Stomach smooth muscle (tissue), 2 donors: ENCODE measurements around the gene ZMIZ1.

Source experiments
- H3K27ac ChIP-seq: one replicate; pipeline ENCODE4 v1.7.0; 2013; ENCODE audit warnings: mild to moderate bottlenecking, low read length, inconsistent platforms
- H3K27me3 ChIP-seq, 2 donors: one replicate each; pipeline ENCODE4 v1.7.0; 2013; ENCODE audit warnings: low read length in 2 of 2; ENCODE audit not compliant: insufficient read depth in 2 of 2, control insufficient read depth in 1 of 2
- H3K36me3 ChIP-seq, 2 donors: one replicate each; pipeline ENCODE4 v1.7.0; 2013; ENCODE audit warnings: low read length in 2 of 2; ENCODE audit not compliant: control insufficient read depth in 2 of 2, insufficient read depth in 2 of 2
- H3K4me1 ChIP-seq: one replicate; pipeline ENCODE4 v1.7.0; 2013; ENCODE audit warnings: low read length; ENCODE audit not compliant: control insufficient read depth, insufficient read depth
- H3K4me3 ChIP-seq, 2 donors: one replicate each; pipeline ENCODE4 v1.7.0; 2013; ENCODE audit warnings: low read length in 2 of 2
- H3K9ac ChIP-seq, 2 donors: one replicate each; pipeline ENCODE4 v1.7.0; 2013; ENCODE audit warnings: low read length in 2 of 2, mild to moderate bottlenecking in 1 of 2
- H3K9me3 ChIP-seq, 2 donors: one replicate each; pipeline ENCODE4 v1.7.0; 2013; ENCODE audit warnings: low read length in 2 of 2; ENCODE audit not compliant: control insufficient read depth in 2 of 2
- donor health status: healthy.
- donor health status: Pancreatic carcinoma.

The ZMIZ1 gene

DNA sequence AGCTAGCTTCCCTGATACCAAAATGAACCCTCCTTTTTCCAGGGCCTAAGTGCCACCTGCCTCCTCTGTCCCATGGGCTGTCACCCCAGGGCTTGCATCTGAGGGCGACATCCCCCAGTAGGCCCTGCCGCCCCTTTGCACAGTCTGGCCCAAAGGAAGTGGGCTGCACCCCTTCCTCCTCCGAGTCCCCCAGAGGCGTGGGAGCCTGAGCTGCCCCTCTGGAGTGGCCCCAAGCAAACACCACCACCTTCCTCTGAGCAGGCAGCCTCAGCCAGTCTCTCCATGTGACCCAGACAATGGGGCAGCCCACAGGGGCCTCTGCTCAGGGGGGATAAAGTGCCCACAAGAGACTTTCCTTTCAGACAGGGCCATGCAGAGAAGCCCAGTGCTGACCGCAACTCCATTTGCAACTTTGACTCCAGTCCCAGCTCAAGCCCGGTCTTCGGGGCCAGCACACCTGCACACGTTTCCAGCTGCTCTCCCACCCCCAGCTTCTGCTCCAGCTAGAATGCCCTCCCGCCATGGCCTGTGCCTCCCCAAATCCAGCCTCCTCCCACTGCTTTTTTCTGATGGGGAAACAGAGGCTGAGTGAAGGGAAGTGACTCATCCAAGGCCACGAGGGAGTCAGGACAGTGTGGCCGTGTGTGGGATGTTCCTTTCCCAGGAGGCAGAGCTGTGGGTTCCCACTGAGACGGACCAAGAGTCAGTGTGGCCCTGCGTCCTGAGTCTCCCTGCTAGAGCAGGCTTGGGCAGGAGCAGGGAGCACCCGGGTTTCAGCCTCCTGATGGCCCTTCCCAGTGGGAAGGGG lies 111.9 kb downstream of the ZMIZ1 start:
- Histone ChIP-seq H3K36me3 (no peaks in the 10 kb centered on the region), H3K4me1 (peaks cover 99% of the 10 kb centered on the region), H3K9me3 (no peaks in the 10 kb centered on the region), H3K27me3 (no peaks in the 10 kb centered on the region), H3K9ac (no peak overlapping the region), H3K4me3 (no peak overlapping the region), H3K27ac (peak overlapping the region; percentile 24)

DNA sequence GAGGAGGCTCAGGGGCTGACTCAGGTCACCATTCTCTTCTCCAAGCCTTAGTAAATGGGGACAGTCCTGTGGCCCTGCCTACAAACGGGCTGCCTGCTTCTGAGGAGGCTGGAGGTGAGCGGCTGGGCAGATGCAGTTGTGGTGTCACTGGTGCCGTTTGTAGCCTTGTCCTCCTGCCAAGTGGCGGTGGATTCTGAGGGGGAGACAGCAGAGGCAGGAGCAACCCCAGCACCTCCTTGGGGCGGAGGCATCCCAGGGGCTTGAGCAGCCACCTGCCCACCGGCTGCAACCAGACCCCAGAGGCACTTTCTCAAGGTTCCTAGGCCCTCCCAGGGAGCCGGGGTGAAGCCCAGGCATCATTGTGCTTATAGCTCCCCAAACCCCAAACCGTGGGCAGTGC lies 112.5 kb downstream of the ZMIZ1 start:
- Histone ChIP-seq H3K4me1 (peaks cover 99% of the 10 kb centered on the region), H3K27ac (peak overlapping the region; percentile 24), H3K9ac (no peak overlapping the region), H3K4me3 (no peak overlapping the region), H3K9me3 (no peaks in the 10 kb centered on the region), H3K27me3 (no peaks in the 10 kb centered on the region), H3K36me3 (no peaks in the 10 kb centered on the region)

DNA sequence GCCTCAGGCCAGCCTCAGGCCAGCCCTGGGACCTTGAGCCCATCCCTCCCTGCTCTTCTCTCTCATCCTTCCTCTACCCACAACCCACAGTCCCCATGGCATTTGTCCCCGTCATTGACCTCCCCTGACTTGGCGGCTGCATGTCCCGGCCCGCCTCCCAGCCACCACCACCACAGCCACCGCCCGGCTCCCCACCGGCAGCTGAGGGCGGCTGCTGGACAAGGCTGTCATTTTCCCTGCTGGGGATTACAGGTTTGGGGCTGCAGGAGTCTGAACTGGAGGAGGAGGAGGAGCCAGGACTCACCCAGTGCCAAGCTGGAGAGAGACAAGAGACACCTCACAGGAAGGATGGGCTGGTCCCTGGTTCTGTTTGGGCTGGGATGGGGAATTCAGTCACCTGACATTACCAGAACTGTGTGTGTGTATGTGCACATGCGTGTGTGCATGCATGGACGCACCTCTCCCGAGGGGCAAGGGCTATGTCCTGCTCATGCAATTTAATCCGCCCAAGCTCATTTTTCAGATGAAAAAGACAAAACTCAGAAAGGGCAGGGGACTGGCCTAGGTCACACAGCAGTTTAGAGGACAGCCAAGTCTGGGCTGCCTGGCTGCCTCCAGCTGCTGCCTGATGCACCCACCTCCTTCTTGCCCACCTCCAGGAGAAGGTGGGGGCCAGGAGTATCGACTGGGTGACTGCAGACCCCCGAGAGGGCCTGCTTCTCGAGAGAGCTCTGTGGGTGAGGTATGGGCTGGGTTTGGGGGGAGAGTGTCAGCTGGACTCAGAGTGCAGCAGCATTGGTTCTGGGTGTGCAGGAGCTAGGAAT lies 113.1 kb downstream of the ZMIZ1 start:
- H3K9me3 ChIP-seq: no peaks in the 10 kb centered on the region
- H3K36me3 ChIP-seq: peaks cover 0 to 2% of the 10 kb centered on the region in 2 donors
- H3K27me3 ChIP-seq: no peaks in the 10 kb centered on the region
- H3K4me3 ChIP-seq: no peak overlapping the region
- peak overlapping the region; percentile 58 for H3K27ac ChIP-seq
- peaks cover 93% of the 10 kb centered on the region for H3K4me1 ChIP-seq
- no peak overlapping the region for H3K9ac ChIP-seq

DNA sequence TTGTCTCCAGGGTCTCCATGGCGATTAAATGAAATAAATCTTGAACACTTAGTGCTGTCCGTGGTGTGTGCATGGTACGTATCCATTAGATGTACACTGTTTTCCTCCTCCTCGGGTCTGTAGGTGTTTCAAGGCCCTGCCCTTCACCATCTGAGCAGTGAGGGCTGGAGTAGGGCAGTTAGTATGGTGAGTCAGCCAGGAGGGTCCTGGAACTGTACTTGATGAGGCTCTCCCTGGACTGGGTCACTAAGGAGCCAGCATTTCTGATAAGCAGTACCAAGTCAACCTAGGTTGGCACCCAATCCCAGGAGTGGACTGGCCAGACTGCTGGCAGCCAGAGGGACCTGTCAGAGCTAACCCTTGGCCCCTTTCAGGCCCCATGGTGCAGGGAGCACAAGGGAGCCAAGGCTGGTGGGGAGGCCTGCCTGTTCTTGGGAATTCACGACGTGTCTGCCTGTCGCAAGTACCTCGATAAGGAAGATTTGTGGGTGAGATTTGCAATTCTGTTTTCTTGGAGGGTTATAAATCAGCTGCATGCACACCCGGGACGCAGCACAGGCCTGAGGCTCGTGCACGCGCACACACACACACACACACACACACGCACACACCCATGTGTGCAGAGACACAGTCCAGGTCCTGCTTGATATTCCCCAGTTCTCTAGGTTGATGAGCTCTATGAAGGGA lies 114.2 kb downstream of the ZMIZ1 start:
- H3K4me3 ChIP-seq: peak overlapping the region in 1 of 2 donors; percentile 15
- H3K9ac ChIP-seq: no peak overlapping the region
- H3K27me3 ChIP-seq: no peaks in the 10 kb centered on the region
- peaks cover 91% of the 10 kb centered on the region for H3K4me1 ChIP-seq
- H3K27ac ChIP-seq: peak overlapping the region; percentile 58
- H3K36me3 ChIP-seq: peaks cover 5 to 7% of the 10 kb centered on the region in 2 donors
- no peaks in the 10 kb centered on the region for H3K9me3 ChIP-seq

DNA sequence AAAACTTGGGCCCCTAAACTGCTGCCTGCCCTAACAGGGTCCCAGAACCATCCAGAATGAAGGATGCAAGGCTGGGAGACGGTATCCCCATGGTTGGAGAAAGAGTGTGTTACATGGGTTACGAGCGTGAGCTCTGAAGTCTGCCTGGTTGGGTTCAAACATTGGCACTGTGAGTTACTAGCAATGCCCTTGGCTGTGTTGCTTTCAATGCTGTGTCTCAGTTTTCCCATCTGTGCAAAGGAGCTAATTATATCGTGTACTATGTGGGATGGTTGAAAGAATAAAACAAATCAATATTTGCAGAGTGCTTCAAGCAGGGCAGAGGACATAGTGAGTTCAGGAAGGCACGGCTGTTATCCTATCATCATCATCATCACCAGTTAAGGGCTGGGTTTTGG lies 114.7 kb downstream of the ZMIZ1 start:
- peaks cover 89% of the 10 kb centered on the region for H3K4me1 ChIP-seq
- peak overlapping the region; percentile 58 for H3K27ac ChIP-seq
- no peak overlapping the region for H3K9ac ChIP-seq
- no peaks in the 10 kb centered on the region for H3K27me3 ChIP-seq
- no peak overlapping the region for H3K4me3 ChIP-seq
- H3K9me3 ChIP-seq: no peaks in the 10 kb centered on the region
- peaks cover 5 to 7% of the 10 kb centered on the region in 2 donors for H3K36me3 ChIP-seq

DNA sequence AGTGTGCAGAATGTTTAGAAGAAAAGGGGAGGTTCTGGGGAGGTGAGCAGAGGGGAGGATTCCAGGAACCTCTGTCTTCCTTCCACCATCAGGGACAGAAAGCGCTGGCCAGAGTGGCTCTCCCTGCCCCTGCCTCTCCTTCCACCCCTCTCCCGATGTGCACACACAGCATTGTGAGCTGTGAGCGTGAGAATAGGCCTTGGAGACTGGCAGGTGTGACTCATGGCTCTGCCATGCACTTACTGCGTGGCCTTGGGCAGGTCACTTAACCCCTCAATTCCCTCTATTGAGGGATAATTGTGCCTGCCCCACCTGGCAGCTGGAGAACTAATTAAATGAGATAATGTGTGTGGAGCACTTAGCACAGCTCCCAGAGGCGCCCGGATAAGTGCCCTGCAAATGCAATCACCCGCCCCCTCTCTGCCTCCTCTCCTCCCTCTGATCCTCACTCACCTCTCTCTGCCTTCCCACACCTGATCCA lies 115.4 kb downstream of the ZMIZ1 start:
- Histone ChIP-seq H3K9ac (peak overlapping the region in 1 of 2 donors; percentile 29), H3K27ac (peak overlapping the region; percentile 58), H3K4me1 (peaks cover 87% of the 10 kb centered on the region)

DNA sequence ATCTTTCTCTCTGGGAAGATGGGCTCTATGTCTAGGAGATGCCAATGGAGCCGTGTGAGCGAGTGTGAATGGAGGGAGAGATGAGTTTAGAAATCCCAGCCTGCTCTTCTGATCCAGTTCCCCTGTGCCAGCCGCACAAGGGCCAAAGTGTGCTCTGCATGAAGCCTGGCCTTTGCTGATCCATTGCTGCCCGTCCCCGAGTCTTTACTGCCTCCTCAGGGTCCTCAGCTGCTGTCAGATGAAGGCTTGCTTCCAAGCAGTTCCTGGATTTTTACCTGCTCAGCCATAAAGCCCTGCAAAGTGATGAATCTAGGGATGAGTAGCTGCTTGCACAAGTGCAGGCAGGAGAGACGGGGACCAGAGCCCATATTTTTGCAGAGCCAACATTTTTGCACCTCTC lies 115.9 kb downstream of the ZMIZ1 start:
- Histone ChIP-seq H3K27ac (peak overlapping the region; percentile 58), H3K4me3 (no peak overlapping the region), H3K4me1 (peaks cover 86% of the 10 kb centered on the region), H3K9me3 (no peaks in the 10 kb centered on the region), H3K9ac (peak overlapping the region in 1 of 2 donors; percentile 29), H3K36me3 (peaks cover 5 to 7% of the 10 kb centered on the region in 2 donors), H3K27me3 (no peaks in the 10 kb centered on the region)

More for the DNA sequence above, 115.4 kb downstream of the ZMIZ1 start:
- H3K27me3 ChIP-seq: no peaks in the 10 kb centered on the region
- peaks cover 5 to 7% of the 10 kb centered on the region in 2 donors for H3K36me3 ChIP-seq
- no peaks in the 10 kb centered on the region for H3K9me3 ChIP-seq
- H3K4me3 ChIP-seq: no peak overlapping the region

DNA sequence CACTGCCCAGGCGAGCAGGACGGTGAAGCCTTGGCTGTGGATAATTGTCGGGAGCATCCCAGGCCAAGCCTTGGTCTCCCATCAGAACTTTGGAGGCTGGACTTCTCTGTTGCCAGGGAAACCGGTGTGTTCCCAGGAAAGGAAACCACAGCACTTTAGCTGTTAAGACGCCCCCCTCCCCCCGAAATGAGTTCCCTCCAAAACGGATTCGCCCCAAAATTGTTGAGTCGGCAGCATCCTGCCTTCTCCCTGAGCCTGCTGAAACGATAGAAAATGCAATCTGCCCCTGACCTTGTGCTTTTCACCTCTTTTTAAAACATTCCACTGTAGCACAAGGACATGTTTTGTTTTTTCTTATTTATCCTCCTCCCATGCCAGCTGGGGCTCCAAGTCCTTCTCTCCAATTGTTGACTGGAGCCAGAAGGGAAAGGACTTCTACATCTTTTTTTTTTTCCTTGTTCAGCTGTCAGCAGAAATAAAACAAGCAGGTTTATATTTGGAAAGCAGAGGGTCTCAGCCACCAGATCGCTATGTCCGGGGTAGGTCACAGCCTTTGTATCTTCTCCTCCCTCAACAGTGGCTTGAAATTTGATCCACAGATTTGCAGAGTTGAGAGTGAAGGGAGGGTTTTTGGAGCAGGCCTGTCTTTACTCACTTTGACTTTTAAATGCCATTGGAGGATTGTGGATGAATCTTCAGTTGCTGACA lies 116.5 kb downstream of the ZMIZ1 start:
- Histone ChIP-seq H3K9me3 (no peaks in the 10 kb centered on the region), H3K4me3 (no peak overlapping the region), H3K27ac (peak overlapping the region; percentile 58), H3K27me3 (no peaks in the 10 kb centered on the region), H3K9ac (no peak overlapping the region), H3K4me1 (peaks cover 84% of the 10 kb centered on the region), H3K36me3 (peaks cover 5 to 7% of the 10 kb centered on the region in 2 donors)

DNA sequence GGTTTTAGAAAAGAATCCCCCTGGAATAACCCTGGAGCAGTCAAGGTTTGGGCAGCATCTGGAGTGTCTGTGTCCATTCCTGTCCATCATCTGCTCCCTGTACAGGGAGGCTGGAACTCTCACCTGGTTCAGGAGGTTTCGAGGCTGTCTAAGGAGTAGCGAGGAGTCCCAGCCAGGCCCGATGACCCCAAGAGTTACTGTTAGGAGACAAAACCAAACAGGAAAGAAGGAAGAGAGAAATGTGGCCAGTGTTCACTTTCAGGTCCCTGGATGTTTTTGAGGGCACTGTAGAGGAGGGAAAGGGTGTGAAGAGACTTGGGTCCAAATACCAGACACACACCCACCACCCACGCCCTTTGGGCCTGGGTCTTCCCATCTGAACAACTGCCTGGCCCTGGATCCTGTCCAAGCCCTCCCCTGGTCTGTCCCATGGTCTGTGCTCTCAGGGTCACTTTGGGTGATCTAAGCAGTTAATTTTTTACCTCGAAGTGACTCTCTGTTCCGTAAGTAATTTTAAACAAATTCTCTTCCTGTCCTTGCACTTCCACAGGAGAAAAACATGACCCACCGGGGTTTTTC lies 117.1 kb downstream of the ZMIZ1 start:
- Histone ChIP-seq H3K4me3 (no peak overlapping the region), H3K9me3 (no peaks in the 10 kb centered on the region), H3K9ac (no peak overlapping the region), H3K36me3 (peaks cover 5 to 7% of the 10 kb centered on the region in 2 donors), H3K27ac (peak overlapping the region; percentile 31), H3K27me3 (no peaks in the 10 kb centered on the region), H3K4me1 (peaks cover 78% of the 10 kb centered on the region)
